ENCODE measurements around the gene TTC21A.

Gene TTC21A

GRCh38 chr3:39063143-39063542 lies 44.3 kb upstream of the TTC21A start:
- ChIA-PET POLR2A (no interaction called here), CTCF (no interaction called here)
- Histone ChIP-seq H3K4me3 (ENCODE audit: low read depth, low read length) (no peak overlapping the region), H3K9me3 (ENCODE audit: control insufficient read depth, insufficient read depth, low read depth, low read length) (no peaks in the 10 kb centered on the region), H3K4me1 (ENCODE audit: control insufficient read depth, insufficient read depth, low read length) (no peaks in the 10 kb centered on the region), H3K36me3 (ENCODE audit: control insufficient read depth in 2 of 2, insufficient read depth in 1 of 2, low read length in 2 of 2) (peaks cover 0 to 21% of the 10 kb centered on the region in 2 experiments; a peak in 1 of 3 replicates), H3K27ac (ENCODE audit: extremely low read depth, low read depth, low read length) (no peak overlapping the region)
- no peak for TF ChIP-seq ZNF155 (tag by site-specific recombination; IDR thresholded peaks at IDR 0.05)
- no peak for TF ChIP-seq ZNF121 (tag by site-specific recombination; IDR thresholded peaks at IDR 0.05)
- no peak for TF ChIP-seq ZNF19 (tag by site-specific recombination; IDR thresholded peaks at IDR 0.05; ENCODE audit: low read depth)
- no peak for TF ChIP-seq ZNF133 (tag by site-specific recombination; IDR thresholded peaks at IDR 0.05)
- TF ChIP-seq, protein P1, sequence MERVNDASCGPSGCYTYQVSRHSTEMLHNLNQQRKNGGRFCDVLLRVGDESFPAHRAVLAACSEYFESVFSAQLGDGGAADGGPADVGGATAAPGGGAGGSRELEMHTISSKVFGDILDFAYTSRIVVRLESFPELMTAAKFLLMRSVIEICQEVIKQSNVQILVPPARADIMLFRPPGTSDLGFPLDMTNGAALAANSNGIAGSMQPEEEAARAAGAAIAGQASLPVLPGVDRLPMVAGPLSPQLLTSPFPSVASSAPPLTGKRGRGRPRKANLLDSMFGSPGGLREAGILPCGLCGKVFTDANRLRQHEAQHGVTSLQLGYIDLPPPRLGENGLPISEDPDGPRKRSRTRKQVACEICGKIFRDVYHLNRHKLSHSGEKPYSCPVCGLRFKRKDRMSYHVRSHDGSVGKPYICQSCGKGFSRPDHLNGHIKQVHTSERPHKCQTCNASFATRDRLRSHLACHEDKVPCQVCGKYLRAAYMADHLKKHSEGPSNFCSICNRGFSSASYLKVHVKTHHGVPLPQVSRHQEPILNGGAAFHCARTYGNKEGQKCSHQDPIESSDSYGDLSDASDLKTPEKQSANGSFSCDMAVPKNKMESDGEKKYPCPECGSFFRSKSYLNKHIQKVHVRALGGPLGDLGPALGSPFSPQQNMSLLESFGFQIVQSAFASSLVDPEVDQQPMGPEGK (tag by site-specific recombination; IDR thresholded peaks at IDR 0.05) = no peak
- no peak for TF ChIP-seq ZNF2 (tag by site-specific recombination; IDR thresholded peaks at IDR 0.05)
- TF ChIP-seq, protein P2, sequence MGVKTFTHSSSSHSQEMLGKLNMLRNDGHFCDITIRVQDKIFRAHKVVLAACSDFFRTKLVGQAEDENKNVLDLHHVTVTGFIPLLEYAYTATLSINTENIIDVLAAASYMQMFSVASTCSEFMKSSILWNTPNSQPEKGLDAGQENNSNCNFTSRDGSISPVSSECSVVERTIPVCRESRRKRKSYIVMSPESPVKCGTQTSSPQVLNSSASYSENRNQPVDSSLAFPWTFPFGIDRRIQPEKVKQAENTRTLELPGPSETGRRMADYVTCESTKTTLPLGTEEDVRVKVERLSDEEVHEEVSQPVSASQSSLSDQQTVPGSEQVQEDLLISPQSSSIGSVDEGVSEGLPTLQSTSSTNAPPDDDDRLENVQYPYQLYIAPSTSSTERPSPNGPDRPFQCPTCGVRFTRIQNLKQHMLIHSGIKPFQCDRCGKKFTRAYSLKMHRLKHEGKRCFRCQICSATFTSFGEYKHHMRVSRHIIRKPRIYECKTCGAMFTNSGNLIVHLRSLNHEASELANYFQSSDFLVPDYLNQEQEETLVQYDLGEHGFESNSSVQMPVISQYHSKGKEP (tag by site-specific recombination; IDR thresholded peaks at IDR 0.05) = no peak
- TF ChIP-seq ZNF510 (tag by site-specific recombination; IDR thresholded peaks at IDR 0.05; ENCODE audit: insufficient replicate concordance) = no peak
- TF ChIP-seq ZNF48 (tag by site-specific recombination; IDR thresholded peaks at IDR 0.05) = no peak
- TF ChIP-seq KLF8 (tag by site-specific recombination; IDR thresholded peaks at IDR 0.05) = no peak
- no peak for TF ChIP-seq ZNF311 (tag by site-specific recombination; IDR thresholded peaks at IDR 0.05; ENCODE audit: borderline replicate concordance)
- TF ChIP-seq HOXC10 (CRISPR knock-in tag; IDR thresholded peaks at IDR 0.05) = no peak
- no peak for TF ChIP-seq ZNF837 (tag by site-specific recombination; IDR thresholded peaks at IDR 0.05)
- no peak for TF ChIP-seq ZFP41 (tag by site-specific recombination; IDR thresholded peaks at IDR 0.05; ENCODE audit: borderline replicate concordance)
- no peak for TF ChIP-seq ZSCAN5A (tag by site-specific recombination; IDR thresholded peaks at IDR 0.05)
- TF ChIP-seq ZNF433 (tag by site-specific recombination; IDR thresholded peaks at IDR 0.05; ENCODE audit: low read depth) = no peak
- TF ChIP-seq ZBTB48 (tag by site-specific recombination; IDR thresholded peaks at IDR 0.05) = no peak
- TF ChIP-seq EGR2 (tag by site-specific recombination; IDR thresholded peaks at IDR 0.05; ENCODE audit: low read depth) = no peak
- no peak for TF ChIP-seq REPIN1 (tag by site-specific recombination; IDR thresholded peaks at IDR 0.05; ENCODE audit: low read depth)
- TF ChIP-seq ZEB2 (tag by site-specific recombination; IDR thresholded peaks at IDR 0.05) = no peak

- Histone ChIP-seq H3K4me1 (ENCODE audit: control insufficient read depth, insufficient read depth, low read length) (no peaks in the 10 kb centered on the region), H3K4me3 (ENCODE audit: low read depth, low read length) (no peak overlapping the region), H3K9me3 (ENCODE audit: control insufficient read depth, insufficient read depth, low read depth, low read length) (no peaks in the 10 kb centered on the region), H3K36me3 (ENCODE audit: control insufficient read depth in 2 of 2, insufficient read depth in 1 of 2, low read length in 2 of 2) (peaks cover 5 to 34% of the 10 kb centered on the region in 2 experiments; a peak in 2 of 3 replicates), H3K27ac (ENCODE audit: extremely low read depth, low read depth, low read length) (no peak overlapping the region)
- ChIA-PET POLR2A (no interaction called here), CTCF (interaction anchor here (1.1 to 1.4 kb wide), 4 partner anchors 15 to 224 kb away, joined by 3 to 4 read pairs (median 3); no protein-coding TSS in a partner anchor)
- TF ChIP-seq ZNF521 (tag by site-specific recombination; IDR thresholded peaks at IDR 0.05) = no peak
- TF ChIP-seq, protein P3, sequence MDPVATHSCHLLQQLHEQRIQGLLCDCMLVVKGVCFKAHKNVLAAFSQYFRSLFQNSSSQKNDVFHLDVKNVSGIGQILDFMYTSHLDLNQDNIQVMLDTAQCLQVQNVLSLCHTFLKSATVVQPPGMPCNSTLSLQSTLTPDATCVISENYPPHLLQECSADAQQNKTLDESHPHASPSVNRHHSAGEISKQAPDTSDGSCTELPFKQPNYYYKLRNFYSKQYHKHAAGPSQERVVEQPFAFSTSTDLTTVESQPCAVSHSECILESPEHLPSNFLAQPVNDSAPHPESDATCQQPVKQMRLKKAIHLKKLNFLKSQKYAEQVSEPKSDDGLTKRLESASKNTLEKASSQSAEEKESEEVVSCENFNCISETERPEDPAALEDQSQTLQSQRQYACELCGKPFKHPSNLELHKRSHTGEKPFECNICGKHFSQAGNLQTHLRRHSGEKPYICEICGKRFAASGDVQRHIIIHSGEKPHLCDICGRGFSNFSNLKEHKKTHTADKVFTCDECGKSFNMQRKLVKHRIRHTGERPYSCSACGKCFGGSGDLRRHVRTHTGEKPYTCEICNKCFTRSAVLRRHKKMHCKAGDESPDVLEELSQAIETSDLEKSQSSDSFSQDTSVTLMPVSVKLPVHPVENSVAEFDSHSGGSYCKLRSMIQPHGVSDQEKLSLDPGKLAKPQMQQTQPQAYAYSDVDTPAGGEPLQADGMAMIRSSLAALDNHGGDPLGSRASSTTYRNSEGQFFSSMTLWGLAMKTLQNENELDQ (tag by site-specific recombination; IDR thresholded peaks at IDR 0.05; ENCODE audit: low read depth) = no peak
- no peak for TF ChIP-seq ZNF324 (tag by site-specific recombination; IDR thresholded peaks at IDR 0.05)
- TF ChIP-seq, protein P4, sequence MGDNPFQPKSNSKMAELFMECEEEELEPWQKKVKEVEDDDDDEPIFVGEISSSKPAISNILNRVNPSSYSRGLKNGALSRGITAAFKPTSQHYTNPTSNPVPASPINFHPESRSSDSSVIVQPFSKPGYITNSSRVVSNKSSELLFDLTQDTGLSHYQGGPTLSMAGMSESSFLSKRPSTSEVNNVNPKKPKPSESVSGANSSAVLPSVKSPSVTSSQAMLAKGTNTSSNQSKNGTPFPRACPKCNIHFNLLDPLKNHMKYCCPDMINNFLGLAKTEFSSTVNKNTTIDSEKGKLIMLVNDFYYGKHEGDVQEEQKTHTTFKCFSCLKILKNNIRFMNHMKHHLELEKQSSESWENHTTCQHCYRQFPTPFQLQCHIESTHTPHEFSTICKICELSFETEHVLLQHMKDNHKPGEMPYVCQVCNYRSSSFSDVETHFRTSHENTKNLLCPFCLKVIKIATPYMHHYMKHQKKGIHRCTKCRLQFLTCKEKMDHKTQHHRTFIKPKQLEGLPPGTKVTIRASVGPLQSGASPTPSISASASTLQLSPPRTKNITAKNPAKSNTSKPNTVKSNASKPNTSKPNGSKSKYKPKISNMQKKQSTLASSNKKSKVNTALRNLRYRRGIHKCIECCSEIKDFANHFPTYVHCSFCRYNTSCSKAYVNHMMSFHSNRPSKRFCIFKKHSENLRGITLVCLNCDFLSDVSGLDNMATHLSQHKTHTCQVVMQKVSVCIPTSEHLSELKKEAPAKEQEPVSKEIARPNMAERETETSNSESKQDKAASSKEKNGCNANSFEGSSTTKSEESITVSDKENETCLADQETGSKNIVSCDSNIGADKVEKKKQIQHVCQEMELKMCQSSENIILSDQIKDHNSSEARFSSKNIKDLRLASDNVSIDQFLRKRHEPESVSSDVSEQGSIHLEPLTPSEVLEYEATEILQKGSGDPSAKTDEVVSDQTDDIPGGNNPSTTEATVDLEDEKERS (tag by site-specific recombination; IDR thresholded peaks at IDR 0.05) = no peak
- no peak for TF ChIP-seq ZFP3 (tag by site-specific recombination; IDR thresholded peaks at IDR 0.05; ENCODE audit: low read depth)
- no peak for TF ChIP-seq REPIN1 (tag by site-specific recombination; IDR thresholded peaks at IDR 0.05; ENCODE audit: low read depth)
- TF ChIP-seq ZNF302 (tag by site-specific recombination; IDR thresholded peaks at IDR 0.05; ENCODE audit: low read depth) = no peak
- no peak for TF ChIP-seq ZFHX2 (tag by site-specific recombination; conservative IDR thresholded peaks at IDR 0.05)
Measured at GRCh38 chr3:39064646-39065045, 42.8 kb upstream of the TTC21A start.
